GM23338 (cell line): Measurements from ENCODE around the gene RASL12.

Experiments
- CREB1 ChIP-seq: fragments of 250-450 bp; sonication (Bioruptor Pico); IDR thresholded peaks from 2 replicates; pipeline ENCODE4 v1.5.0; 2020; ENCODE audit warnings: low read depth, mild to moderate bottlenecking, moderate library complexity
- EZH2 ChIP-seq: fragments of 200-600 bp; sonication (generic); IDR thresholded peaks from one replicate; pipeline ENCODE4 v1.8.0; 2017; ENCODE audit warnings: antibody characterized with exemption, mild to moderate bottlenecking, low read depth; ENCODE audit not compliant: unreplicated experiment
- EZH2phosphoT487 ChIP-seq: fragments of 200-600 bp; sonication (generic); IDR thresholded peaks from one replicate; pipeline ENCODE4 v1.8.1; 2018; ENCODE audit warnings: antibody characterized with exemption; ENCODE audit not compliant: unreplicated experiment
- JUNB ChIP-seq: IDR thresholded peaks from one replicate; pipeline ENCODE4 v1.6.1; 2016; ENCODE audit warnings: antibody characterized with exemption; ENCODE audit not compliant: unreplicated experiment
- NANOG ChIP-seq: IDR thresholded peaks from 2 replicates; pipeline ENCODE4 v1.6.1; 2016; ENCODE audit warnings: antibody characterized with exemption, borderline replicate concordance
- POLR2AphosphoS5 ChIP-seq: IDR thresholded peaks from 2 replicates; pipeline ENCODE4 v1.6.1; 2016; ENCODE audit warnings: antibody characterized with exemption, low read depth
- REST ChIP-seq: IDR thresholded peaks from one replicate; pipeline ENCODE4 v1.6.1; 2018; ENCODE audit warnings: antibody characterized with exemption; ENCODE audit not compliant: unreplicated experiment
- STAT1 ChIP-seq: IDR thresholded peaks from one replicate; pipeline ENCODE4 v1.6.1; 2016; ENCODE audit warnings: antibody characterized with exemption; ENCODE audit not compliant: unreplicated experiment
- TF ChIP-seq, protein P1 (sequence below), 2 experiments: fragments of 200-600 bp in 1 of 2; sonication (generic) in 1 of 2; conservative IDR thresholded peaks; 2 replicates each; pipeline versions ENCODE4 v1.5.1 to v1.6.1; 2016 to 2017; ENCODE audit warnings: antibody characterized with exemption in 2 of 2, low read depth in 2 of 2, mild to moderate bottlenecking in 2 of 2, moderate library complexity in 1 of 2

DNA sequence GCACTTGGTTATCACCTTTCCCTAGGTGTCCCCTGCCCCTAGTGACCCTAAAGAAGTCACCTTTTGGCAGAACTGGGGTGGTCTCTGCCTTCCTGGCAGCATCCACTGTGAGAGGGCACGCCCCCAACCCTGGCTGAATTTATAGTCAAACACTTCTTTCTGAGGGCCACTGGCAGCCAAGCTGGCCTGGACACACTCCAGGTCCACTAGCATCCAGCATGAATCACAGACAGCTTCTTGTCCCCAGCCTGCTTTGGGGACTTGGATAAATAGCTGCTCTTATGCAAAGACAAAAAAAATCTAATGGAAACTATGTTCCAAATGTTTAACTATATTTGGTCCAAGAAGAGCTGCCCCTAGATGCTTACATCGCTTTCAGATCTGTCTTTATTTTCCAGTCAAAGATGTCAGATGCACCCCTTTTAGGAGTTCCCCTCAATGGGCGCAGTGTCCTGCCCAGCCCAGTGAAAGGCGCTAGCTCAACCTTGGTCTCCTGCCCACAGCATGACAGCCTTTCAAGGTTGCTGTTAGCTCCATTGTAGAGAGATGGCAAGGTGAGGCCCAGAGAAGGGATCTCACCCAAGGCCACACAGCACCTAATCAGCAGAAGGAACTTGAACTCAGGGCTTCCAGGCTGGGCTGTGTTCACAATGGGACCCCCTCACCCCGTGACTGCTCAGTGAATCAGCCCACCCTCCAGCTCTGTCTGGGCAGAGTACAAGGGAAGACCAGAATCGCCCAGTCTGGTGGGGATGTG lies 7.0 kb downstream of the RASL12 start:
- no peak for TF ChIP-seq NANOG
- TF ChIP-seq, protein P1, sequence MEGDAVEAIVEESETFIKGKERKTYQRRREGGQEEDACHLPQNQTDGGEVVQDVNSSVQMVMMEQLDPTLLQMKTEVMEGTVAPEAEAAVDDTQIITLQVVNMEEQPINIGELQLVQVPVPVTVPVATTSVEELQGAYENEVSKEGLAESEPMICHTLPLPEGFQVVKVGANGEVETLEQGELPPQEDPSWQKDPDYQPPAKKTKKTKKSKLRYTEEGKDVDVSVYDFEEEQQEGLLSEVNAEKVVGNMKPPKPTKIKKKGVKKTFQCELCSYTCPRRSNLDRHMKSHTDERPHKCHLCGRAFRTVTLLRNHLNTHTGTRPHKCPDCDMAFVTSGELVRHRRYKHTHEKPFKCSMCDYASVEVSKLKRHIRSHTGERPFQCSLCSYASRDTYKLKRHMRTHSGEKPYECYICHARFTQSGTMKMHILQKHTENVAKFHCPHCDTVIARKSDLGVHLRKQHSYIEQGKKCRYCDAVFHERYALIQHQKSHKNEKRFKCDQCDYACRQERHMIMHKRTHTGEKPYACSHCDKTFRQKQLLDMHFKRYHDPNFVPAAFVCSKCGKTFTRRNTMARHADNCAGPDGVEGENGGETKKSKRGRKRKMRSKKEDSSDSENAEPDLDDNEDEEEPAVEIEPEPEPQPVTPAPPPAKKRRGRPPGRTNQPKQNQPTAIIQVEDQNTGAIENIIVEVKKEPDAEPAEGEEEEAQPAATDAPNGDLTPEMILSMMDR (conservative IDR thresholded peaks at IDR 0.05; ENCODE audit: low read depth in 2 of 2) = peak; percentile 15 to 41; a peak in 3 of 4 replicates
- no peak for TF ChIP-seq EZH2
- no peak for TF ChIP-seq REST
- no peak for TF ChIP-seq STAT1
- no peak for TF ChIP-seq EZH2phosphoT487
- TF ChIP-seq POLR2AphosphoS5 = no peak
- TF ChIP-seq JUNB = no peak
- no peak for TF ChIP-seq CREB1
